Thyroid gland (tissue), 4 donors: ENCODE data around the gene ZNF837.

ENCODE experiments used
- CTCF ChIP-seq, 6 experiments: fragments of 200-600 bp in 3 of 6; fragments of 450-650 bp in 3 of 6; sonication (generic) in 3 of 6; IDR thresholded peaks; one replicate each; pipeline ENCODE4 v1.5.1; 2016 to 2019; ENCODE audit warnings: antibody characterized with exemption in 6 of 6, mild to moderate bottlenecking in 2 of 6, inconsistent platforms in 1 of 6, moderate library complexity in 1 of 6
- POLR2A ChIP-seq, 2 donors: fragments of 450-650 bp; IDR thresholded peaks; one replicate each; pipeline ENCODE4 v1.6.1; 2017; ENCODE audit warnings: antibody characterized with exemption in 2 of 2, mild to moderate bottlenecking in 2 of 2, moderate library complexity in 1 of 2

- TF ChIP-seq CTCF (IDR thresholded peaks at IDR 0.05) (no peak), POLR2A (IDR thresholded peaks at IDR 0.05) (no peak)
Measured at GRCh38 chr19:58351990-58352755, 28.7 kb downstream of the ZNF837 start.
